Tibial artery (tissue), 4 donors: ENCODE results near the gene SSH3.

ENCODE experiments used
- DNase-seq, 2 donors: peaks; one replicate each; pipeline ENCODE4 v3.0.0-alpha.2; 2019
- H3K27ac ChIP-seq, 2 donors: fragments of 200-600 bp; sonication (generic) in 1 of 2; 1 replicate in 1 of 2; 2 replicates in 1 of 2; pipeline ENCODE4 v1.5.1; 2018 to 2019; ENCODE audit warnings: mild to moderate bottlenecking in 1 of 2
- H3K27me3 ChIP-seq, 2 donors: fragments of 200-600 bp; sonication (generic) in 1 of 2; one replicate each; pipeline versions ENCODE4 v1.5.1 to v1.6.0; 2016 to 2019
- H3K36me3 ChIP-seq, 3 donors: fragments of 200-600 bp; sonication (generic) in 2 of 3; one replicate each; pipeline ENCODE4 v1.5.1; 2016 to 2019; ENCODE audit warnings: mild to moderate bottlenecking in 2 of 3
- H3K4me1 ChIP-seq, 4 donors: fragments of 200-600 bp; sonication (generic) in 2 of 4; 1 replicate in 3 of 4; 2 replicates in 1 of 4; pipeline ENCODE4 v1.5.1; 2016 to 2019
- H3K4me3 ChIP-seq, 2 donors: fragments of 200-600 bp; sonication (generic) in 1 of 2; 1 replicate in 1 of 2; 2 replicates in 1 of 2; pipeline ENCODE4 v1.5.1; 2018 to 2019; ENCODE audit warnings: mild to moderate bottlenecking in 2 of 2
- H3K9me3 ChIP-seq, 3 donors: fragments of 200-600 bp; sonication (generic) in 1 of 3; one replicate each; pipeline ENCODE4 v1.5.1; 2016 to 2019
- intact Hi-C: fragments of 100-400 bp; cut with DNase I; formaldehyde crosslinking; loops from one replicate; pipeline ENCODE4 v1.15.0; 2023; ENCODE audit warnings: low total_unique reads
- TF ChIP-seq, protein P1 (sequence below), 2 experiments: fragments of 200-600 bp in 1 of 2; fragments of 450-650 bp in 1 of 2; IDR thresholded peaks; one replicate each; pipeline ENCODE4 v1.5.1; 2017 to 2019; ENCODE audit warnings: antibody characterized with exemption in 2 of 2, mild to moderate bottlenecking in 1 of 2, moderate library complexity in 1 of 2

Gene SSH3

DNA sequence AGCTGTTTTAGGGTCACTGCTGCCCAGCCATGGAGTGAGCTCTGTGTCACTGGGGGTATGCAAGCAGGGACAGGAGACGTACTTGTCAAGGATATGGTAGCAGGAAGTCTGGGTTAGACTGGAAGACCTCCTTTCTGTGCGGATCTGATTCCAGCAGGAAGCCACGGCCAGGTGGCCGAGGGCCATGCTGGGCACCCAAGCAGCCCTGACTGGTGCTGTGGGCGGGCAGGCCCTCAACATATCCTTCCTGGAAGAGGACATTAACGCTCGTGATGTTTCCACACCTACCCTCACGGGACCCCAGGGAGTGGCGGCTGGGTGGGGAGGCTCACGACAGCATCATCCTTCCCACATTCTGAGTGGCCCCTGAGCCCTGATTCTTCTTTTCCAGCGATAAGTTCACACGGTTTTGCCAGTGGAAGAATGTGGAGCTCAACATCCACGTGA is 23.0 kb upstream of the SSH3 start:
- TF ChIP-seq, protein P1, sequence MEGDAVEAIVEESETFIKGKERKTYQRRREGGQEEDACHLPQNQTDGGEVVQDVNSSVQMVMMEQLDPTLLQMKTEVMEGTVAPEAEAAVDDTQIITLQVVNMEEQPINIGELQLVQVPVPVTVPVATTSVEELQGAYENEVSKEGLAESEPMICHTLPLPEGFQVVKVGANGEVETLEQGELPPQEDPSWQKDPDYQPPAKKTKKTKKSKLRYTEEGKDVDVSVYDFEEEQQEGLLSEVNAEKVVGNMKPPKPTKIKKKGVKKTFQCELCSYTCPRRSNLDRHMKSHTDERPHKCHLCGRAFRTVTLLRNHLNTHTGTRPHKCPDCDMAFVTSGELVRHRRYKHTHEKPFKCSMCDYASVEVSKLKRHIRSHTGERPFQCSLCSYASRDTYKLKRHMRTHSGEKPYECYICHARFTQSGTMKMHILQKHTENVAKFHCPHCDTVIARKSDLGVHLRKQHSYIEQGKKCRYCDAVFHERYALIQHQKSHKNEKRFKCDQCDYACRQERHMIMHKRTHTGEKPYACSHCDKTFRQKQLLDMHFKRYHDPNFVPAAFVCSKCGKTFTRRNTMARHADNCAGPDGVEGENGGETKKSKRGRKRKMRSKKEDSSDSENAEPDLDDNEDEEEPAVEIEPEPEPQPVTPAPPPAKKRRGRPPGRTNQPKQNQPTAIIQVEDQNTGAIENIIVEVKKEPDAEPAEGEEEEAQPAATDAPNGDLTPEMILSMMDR (IDR thresholded peaks at IDR 0.05) = no peak
- Histone ChIP-seq H3K4me3 (no peak overlapping the region), H3K36me3 (peaks cover 63 to 72% (median 67%) of the 10 kb centered on the region in 3 donors), H3K4me1 (peaks cover 5 to 40% (median 34%) of the 10 kb centered on the region in 4 donors), H3K9me3 (no peaks in the 10 kb centered on the region), H3K27me3 (no peaks in the 10 kb centered on the region), H3K27ac (peak overlapping the region; percentile 18 to 29)
- DNase-seq = peak; percentile 13 to 46
- intact Hi-C loops = no loop called here

DNA sequence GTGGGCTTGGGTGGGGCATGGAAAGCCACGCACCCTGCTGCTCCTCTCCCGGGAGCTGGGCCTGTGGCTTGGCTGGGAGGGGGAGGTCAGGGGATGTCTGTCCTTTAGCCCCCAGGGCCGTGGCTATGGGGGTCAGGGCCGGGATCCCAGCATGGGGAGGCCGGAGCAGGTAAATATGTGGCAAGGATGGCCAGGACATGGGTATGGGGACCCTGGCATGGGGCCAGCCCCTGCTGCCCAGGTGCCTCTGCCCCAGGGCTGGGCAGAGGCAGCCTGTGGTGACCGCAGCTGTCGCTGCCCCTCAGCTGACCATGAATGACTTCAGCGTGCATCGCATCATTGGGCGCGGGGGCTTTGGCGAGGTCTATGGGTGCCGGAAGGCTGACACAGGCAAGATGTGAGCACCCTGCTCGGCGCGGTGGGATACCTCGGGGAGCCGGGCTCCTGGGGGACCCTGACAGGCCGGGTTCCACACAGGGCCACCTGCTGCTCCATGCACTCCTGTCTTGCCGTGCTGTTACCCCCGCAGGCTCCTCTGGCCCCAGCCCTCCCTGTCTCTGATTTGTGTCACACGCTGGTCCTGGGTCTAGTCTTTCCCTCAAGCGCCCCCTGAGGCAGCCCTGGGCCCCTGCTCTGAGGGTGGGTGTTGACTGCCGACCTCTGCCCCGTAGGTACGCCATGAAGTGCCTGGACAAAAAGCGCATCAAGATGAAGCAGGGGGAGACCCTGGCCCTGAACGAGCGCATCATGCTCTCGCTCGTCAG is 22.4 kb upstream of the SSH3 start:
- Histone ChIP-seq H3K4me3 (no peak overlapping the region), H3K4me1 (peaks cover 0 to 34% (median 27%) of the 10 kb centered on the region in 4 donors), H3K27ac (peak overlapping the region; percentile 18 to 29), H3K36me3 (peaks cover 69 to 78% (median 73%) of the 10 kb centered on the region in 3 donors), H3K9me3 (no peaks in the 10 kb centered on the region), H3K27me3 (no peaks in the 10 kb centered on the region)
- intact Hi-C loops = no loop called here
- TF ChIP-seq, protein P1 (IDR thresholded peaks at IDR 0.05) = no peak
- DNase-seq = peak; percentile 17 to 62

DNA sequence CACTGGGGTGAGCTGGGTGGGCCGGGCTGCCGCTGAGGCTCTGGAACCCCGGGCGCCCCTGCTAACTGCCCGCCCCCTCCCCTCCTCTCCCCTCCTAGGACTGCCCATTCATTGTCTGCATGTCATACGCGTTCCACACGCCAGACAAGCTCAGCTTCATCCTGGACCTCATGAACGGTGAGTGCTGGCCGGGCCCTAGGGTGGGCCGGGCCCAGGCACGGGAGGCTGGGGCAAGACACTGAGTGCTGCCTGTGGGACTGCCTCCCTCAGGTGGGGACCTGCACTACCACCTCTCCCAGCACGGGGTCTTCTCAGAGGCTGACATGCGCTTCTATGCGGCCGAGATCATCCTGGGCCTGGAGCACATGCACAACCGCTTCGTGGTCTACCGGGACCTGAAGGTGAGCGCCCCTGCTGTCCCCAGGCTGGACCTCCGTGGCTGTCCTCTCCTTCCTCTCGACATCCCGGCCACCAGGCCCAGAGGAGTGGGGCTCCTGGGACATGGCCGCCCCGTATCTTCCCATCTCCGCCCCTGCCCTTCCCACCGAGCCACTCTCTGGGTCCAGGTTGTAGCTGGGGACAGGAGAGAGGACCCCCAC is 21.7 kb upstream of the SSH3 start:
- peak; percentile 18 to 58 for DNase-seq
- Histone ChIP-seq H3K27me3 (no peaks in the 10 kb centered on the region), H3K36me3 (peaks cover 71 to 84% (median 80%) of the 10 kb centered on the region in 3 donors), H3K9me3 (no peaks in the 10 kb centered on the region), H3K27ac (no peak overlapping the region), H3K4me1 (peaks cover 0 to 30% (median 22%) of the 10 kb centered on the region in 4 donors), H3K4me3 (no peak overlapping the region)
- intact Hi-C loops = no loop called here
- TF ChIP-seq, protein P1 (IDR thresholded peaks at IDR 0.05) = no peak

DNA sequence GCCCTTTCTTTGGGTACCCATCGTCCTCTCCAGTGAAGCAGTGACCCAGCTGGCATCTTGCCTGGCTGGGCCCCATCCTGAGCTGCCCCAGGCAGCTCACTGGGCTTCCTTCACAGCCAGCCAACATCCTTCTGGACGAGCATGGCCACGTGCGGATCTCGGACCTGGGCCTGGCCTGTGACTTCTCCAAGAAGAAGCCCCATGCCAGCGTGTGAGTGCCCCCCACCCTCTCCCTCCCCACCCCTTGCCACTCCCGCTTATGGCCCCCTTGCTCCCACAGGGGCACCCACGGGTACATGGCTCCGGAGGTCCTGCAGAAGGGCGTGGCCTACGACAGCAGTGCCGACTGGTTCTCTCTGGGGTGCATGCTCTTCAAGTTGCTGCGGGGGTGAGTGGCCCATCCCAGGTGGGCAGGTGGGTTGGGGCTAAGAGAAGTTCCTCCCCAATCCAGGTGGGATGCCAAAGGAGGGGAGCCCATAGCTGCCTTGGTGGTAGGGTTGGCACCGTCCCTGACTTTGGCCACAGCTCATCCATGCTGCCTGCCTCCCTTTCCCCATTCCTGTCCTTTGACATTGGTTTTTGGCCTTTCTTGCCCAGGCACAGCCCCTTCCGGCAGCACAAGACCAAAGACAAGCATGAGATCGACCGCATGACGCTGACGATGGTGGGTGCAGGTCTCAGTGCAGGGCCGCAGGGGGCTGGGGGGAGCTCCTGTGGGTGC is 21.0 kb upstream of the SSH3 start:
- H3K4me1 ChIP-seq = peaks cover 0 to 27% (median 19%) of the 10 kb centered on the region in 4 donors
- no peaks in the 10 kb centered on the region for H3K9me3 ChIP-seq
- TF ChIP-seq, protein P1 (IDR thresholded peaks at IDR 0.05) = no peak
- intact Hi-C loops = no loop called here
- peaks cover 71 to 88% (median 83%) of the 10 kb centered on the region in 3 donors for H3K36me3 ChIP-seq
- H3K27me3 ChIP-seq = no peaks in the 10 kb centered on the region
- peak in 1 of 2 donors; percentile 64 for DNase-seq
- H3K4me3 ChIP-seq = no peak overlapping the region
- H3K27ac ChIP-seq = peak overlapping the region in 1 of 2 donors; percentile 22

DNA sequence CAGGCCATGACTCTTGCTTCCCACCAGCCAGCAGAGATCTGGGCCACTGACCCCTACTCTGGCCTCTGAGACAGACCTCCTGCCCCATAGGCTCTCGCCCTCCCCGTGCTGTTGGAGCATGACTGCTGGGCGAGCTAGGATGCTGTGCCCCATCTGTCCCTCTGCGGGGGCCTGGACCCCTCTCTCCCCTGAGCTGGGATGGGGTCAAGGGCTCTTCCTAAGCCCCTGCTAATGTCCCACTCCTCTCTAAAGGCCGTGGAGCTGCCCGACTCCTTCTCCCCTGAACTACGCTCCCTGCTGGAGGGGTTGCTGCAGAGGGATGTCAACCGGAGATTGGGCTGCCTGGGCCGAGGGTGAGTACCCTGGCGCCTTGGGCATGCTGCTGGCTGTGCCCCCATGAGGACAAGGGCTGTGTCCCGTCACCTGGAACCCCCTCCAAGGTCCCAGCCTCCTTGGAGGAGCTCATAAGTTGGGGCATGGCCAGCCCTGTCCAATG is 20.4 kb upstream of the SSH3 start:
- Histone ChIP-seq H3K9me3 (no peaks in the 10 kb centered on the region), H3K36me3 (peaks cover 71 to 88% (median 83%) of the 10 kb centered on the region in 3 donors), H3K27ac (peak overlapping the region in 1 of 2 donors; percentile 26), H3K4me3 (no peak overlapping the region), H3K27me3 (no peaks in the 10 kb centered on the region), H3K4me1 (peaks cover 4 to 27% (median 19%) of the 10 kb centered on the region in 4 donors)
- intact Hi-C loops = no loop called here
- TF ChIP-seq, protein P1 (IDR thresholded peaks at IDR 0.05) = no peak
- no peak for DNase-seq
